BJ (cell line): ENCODE measurements around the gene MBD5. TPM values are rescaled to one million over a fixed set of nuclear protein-coding genes. Genes with fewer than 3 reads are reported as not detected.

Source experiments
- CTCF ChIA-PET: fragments of 350-600 bp; formaldehyde crosslinking; extraction: SDS; loops from one replicate; lab custom pipeline; 2021; ENCODE audit warnings: antibody characterized with exemption, inconsistent platforms; lab: Yijun Ruan, JAX
- POLR2A ChIA-PET: fragments of 300-600 bp; sonication (Branson Sonifier 250); formaldehyde crosslinking; extraction: SDS; loops from one replicate; lab custom pipeline; 2021; ENCODE audit warnings: antibody characterized with exemption; lab: Charles Lee
- DNase-seq: peaks from one replicate; pipeline ENCODE4 v3.0.0-alpha.2; 2011; ENCODE audit warnings: low read depth
- H3K27me3 ChIP-seq: 2 replicates; pipeline ENCODE4 v1.6.0; 2011; ENCODE audit warnings: low read length; ENCODE audit not compliant: control insufficient read depth, insufficient read depth
- H3K36me3 ChIP-seq: 2 replicates; pipeline ENCODE4 v1.5.1; 2011; ENCODE audit warnings: low read length; ENCODE audit not compliant: control insufficient read depth, insufficient read depth
- H3K4me3 ChIP-seq: 2 replicates; pipeline ENCODE4 v1.5.1; 2011; ENCODE audit warnings: low read depth, mild to moderate bottlenecking, control low read depth, low read length
- CTCF ChIP-seq: IDR thresholded peaks from 2 replicates; pipeline ENCODE4 v1.5.1; 2011; ENCODE audit warnings: low read depth, mild to moderate bottlenecking, control low read depth, inconsistent platforms, low read length, moderate library complexity; ENCODE audit not compliant: insufficient read depth
- polyA plus RNA-seq: library from polyadenylated mRNA; depleted of rRNA; stranded (reverse); fragments of >200 nt; gene quantifications from 2 replicates; pipeline ENCODE4 v1.2.3, GENCODE V29; 2011

Gene MBD5
- polyA plus RNA-seq, 1 experiment, result 20.4 TPM

DNA sequence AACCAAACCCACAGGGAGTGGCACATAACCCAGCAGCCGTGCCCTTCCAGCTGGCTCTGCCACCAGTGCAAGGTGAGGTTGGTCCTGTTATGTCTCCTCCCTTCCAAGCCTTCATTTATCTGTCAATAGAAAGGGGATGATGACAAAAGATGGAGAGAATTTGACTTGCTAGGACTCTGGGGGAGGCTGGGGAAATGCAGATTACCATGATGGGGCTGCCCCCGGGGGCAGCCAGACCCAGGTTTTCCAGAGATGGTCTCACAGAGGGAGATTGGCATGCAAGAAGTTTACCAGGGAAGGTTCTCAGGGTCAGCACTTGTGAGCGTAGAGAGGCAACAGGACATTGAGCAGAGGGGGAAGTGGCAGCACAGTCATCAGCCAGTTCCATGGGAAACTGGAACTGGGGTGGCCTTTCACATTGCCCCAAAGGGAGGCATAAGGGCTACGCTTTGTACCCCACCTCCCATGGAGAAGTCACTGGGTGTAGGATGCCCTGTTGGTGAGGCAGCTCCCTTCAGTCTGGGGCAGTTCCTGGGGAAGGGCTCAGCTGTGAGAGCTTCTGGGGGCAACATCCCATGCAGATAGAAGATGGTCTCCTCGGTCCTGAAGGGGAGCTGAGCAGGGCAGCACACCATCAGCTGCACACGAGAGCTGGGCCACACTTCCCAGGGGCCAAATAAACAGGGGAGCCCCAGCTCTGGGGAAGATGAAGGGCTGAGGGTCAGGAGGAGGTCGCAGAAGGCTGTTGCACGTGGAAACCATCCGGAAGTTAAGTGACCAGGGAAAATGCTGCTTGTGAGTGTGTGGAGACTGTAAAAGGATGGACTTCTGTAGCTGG lies 505.8 kb downstream of the MBD5 start:
- no peak for DNase-seq
- H3K4me3 ChIP-seq, result no peak overlapping the region
- TF ChIP-seq CTCF, result no peak
- no peaks in the 10 kb centered on the region for H3K36me3 ChIP-seq
- ChIA-PET CTCF (interaction anchor here (1.3 kb wide), 1 partner anchor 17 kb away, joined by 5 read pairs; no protein-coding TSS in a partner anchor), POLR2A (no interaction called here)
- H3K27me3 ChIP-seq, result no peaks in the 10 kb centered on the region

- Histone ChIP-seq H3K27me3 (no peaks in the 10 kb centered on the region), H3K4me3 (no peak overlapping the region), H3K36me3 (no peaks in the 10 kb centered on the region)
- CTCF ChIA-PET, result interaction anchor here (1.3 kb wide), 1 partner anchor 18 kb away, joined by 5 read pairs; no protein-coding TSS in a partner anchor
- no peak for DNase-seq
- POLR2A ChIA-PET, result no interaction called here
- TF ChIP-seq CTCF, result no peak
Observed at GRCh38 chr2:148527488-148528340, 506.8 kb downstream of the MBD5 start.

DNA sequence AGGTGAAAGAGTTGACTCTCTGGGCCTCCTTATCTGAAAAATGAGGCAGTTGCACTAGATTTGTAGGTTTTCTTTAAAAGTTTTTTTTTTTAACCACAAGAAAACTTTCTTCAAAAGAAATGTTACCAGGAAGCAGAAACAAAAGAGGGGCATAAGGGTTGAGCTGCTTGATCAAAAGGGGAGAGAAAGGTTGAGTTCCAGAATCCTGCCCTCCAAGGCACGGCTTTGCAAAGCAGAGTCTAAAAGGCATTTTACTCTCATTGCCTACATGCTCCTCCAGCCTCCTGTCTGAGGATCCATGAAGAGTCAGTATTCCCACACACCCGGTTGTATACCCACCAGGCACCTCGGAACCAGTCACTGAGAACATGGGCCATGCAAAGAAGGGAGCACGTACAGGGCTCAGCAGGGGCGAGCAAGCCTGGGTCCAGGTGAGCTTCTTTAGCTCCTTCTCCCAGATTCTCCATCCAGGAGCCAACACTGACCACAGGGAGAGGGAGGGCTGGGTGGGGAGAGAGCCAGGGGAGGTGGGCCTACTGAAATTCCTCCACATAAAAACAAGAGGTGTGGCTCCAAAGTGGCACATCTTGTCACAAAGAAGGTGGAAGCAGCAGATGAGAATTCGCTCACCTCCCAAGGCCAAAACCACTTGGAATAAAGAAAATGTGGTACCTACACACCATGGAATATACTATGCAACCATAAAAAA lies 507.6 kb downstream of the MBD5 start:
- Histone ChIP-seq H3K4me3 (no peak overlapping the region), H3K36me3 (no peaks in the 10 kb centered on the region), H3K27me3 (no peaks in the 10 kb centered on the region; the same call in 1 of the 2 replicates)
- POLR2A ChIA-PET, result no interaction called here
- no peak for DNase-seq
- no peak for TF ChIP-seq CTCF
- CTCF ChIA-PET, result interaction anchor here (1.3 kb wide), 1 partner anchor 19 kb away, joined by 5 read pairs; no protein-coding TSS in a partner anchor

DNA sequence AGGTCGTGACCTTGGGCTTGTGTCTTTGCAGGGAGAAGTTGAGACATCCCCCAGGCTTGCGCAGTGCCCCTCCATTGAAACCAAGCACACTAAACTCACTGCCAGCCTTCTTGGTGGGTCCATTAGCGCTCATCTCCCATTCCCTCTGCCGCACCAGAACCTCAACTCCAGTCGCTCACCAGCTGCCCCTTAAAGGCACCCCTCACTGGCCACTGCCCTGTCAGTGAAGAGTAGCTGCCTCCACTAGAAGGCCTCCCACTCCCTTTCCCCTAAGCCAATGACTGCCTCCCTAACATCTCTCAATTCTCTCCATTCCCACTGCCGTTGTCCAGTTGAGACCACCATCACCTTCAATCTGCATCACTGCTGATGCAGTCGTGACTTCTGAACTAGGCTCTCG lies 508.9 kb downstream of the MBD5 start:
- DNase-seq, result no peak
- Histone ChIP-seq H3K27me3 (no peaks in the 10 kb centered on the region; the same call in 1 of the 2 replicates), H3K36me3 (no peaks in the 10 kb centered on the region), H3K4me3 (no peak overlapping the region)
- CTCF ChIA-PET, result interaction anchor here (0.9 kb wide), 1 partner anchor 20 kb away, joined by 3 read pairs; no protein-coding TSS in a partner anchor
- no peak for TF ChIP-seq CTCF
- POLR2A ChIA-PET, result no interaction called here
